ENCODE measurements around the gene DMXL1. TPM values are rescaled to one million over a fixed set of nuclear protein-coding genes. Genes with fewer than 3 reads are reported as not detected.

DMXL1 gene
- total RNA-seq, 2 experiments from 2014 or later, result 24.2 to 26.9 TPM

DNA sequence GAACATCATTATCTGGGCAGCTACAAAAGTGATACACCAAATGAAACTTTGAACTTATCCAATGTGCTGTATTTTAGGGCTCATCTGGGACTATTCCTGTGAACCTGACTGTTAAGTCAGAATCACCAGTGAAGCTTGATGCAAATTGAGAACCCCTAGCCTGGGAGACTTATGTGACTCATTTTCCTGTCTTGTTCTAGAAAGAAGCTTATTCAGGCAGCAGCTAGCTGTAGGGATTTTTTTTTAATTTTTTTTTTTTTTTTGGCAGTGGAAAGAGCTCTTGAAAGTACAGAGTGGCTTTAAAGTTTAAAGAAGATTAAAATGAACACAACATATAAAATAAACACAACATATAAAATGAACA is 203.9 kb downstream of the DMXL1 start:
- no peak for DNase-seq
- peak overlapping the region; percentile 99 for H3K27ac Mint-ChIP-seq
- peak overlapping the region; percentile 78 for H3K4me3 Mint-ChIP-seq
- peaks cover 28% of the 10 kb centered on the region for H3K36me3 Mint-ChIP-seq
- no peaks in the 10 kb centered on the region for H3K9me3 Mint-ChIP-seq
- intact Hi-C loops (cut with micrococcal nuclease), result loop anchor here (1.0 to 2.0 kb wide), 8 partner anchors 14 to 244 kb away; no protein-coding TSS in a partner anchor
- H3K27me3 Mint-ChIP-seq, result peaks cover 1% of the 10 kb centered on the region
- CTCF ChIA-PET, result interaction anchor here (0.6 to 3.3 kb wide), 11 partner anchors 9 to 232 kb away, joined by 3 to 14 read pairs (median 4); no protein-coding TSS in a partner anchor
- peaks cover 88% of the 10 kb centered on the region for H3K4me1 Mint-ChIP-seq (ENCODE audit: low read depth)
- POLR2A ChIA-PET, result interaction anchor here (0.6 to 4.6 kb wide), 17 partner anchors 14 to 124 kb away, joined by 3 to 37 read pairs (median 6); partner anchors contain the start of gene TNFAIP8

DNA sequence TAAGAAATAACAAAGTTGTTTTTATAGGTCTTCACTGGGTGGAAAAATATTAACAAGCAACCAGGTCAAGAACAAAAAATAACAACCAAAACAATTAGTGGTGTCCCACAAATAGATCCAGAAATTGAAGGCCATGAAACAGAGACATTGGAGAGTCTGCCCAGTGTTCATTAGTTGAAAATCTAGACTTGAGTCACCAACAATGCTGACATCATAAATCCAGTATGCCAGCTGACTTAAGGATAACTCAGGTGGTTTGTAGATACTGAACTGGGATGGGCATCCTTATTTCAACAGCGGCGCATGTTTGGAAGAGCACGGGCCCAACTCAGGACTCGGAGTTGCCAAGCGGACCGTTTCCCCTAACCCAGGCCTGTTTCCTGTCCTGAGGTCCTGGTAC is 204.3 kb downstream of the DMXL1 start:
- H3K9me3 Mint-ChIP-seq, result no peaks in the 10 kb centered on the region
- peaks cover 24% of the 10 kb centered on the region for H3K36me3 Mint-ChIP-seq
- peaks cover 92% of the 10 kb centered on the region for H3K4me1 Mint-ChIP-seq (ENCODE audit: low read depth)
- ChIA-PET CTCF (interaction anchor here (0.6 to 3.3 kb wide), 10 partner anchors 8 to 232 kb away, joined by 3 to 14 read pairs (median 4); no protein-coding TSS in a partner anchor), POLR2A (interaction anchor here (0.6 to 4.6 kb wide), 17 partner anchors 14 to 124 kb away, joined by 3 to 37 read pairs (median 6); partner anchors contain the start of gene TNFAIP8)
- H3K27ac Mint-ChIP-seq, result peak overlapping the region; percentile 99
- peak overlapping the region; percentile 64 for H3K4me3 Mint-ChIP-seq
- intact Hi-C loops (cut with micrococcal nuclease), result loop anchor here (1.0 to 2.0 kb wide), 4 partner anchors 14 to 244 kb away; no protein-coding TSS in a partner anchor
- peaks cover 1% of the 10 kb centered on the region for H3K27me3 Mint-ChIP-seq
- DNase-seq, result no peak

DNA sequence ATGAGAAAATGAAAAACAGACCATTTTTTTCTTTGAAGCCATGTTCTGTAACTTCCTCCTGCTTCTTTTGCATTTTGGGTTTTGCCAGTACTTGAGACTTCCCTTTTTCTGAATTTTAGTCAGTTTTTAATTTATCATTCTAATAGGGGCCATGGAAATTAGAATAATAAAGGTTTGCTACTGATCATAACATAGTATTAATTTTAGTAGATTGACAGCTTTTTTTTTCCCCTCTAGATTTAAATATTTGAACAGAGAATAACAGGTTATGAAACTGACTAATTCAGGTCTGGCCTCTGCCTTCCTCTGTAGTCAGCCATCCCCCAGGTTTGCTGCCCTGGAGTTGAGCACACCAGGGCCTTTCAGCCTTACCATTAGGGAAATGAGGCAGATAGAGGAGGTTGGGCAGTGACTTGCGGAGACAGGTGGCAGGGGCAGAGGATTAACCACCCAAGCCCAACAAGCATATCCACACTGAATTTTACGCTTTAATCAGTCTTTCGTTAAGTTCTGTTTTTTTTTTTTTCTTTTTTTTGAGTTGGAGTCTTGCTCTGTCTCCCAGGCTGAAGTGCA is 204.8 kb downstream of the DMXL1 start:
- intact Hi-C loops (cut with micrococcal nuclease), result loop anchor here (1.0 to 2.0 kb wide), 4 partner anchors 13 to 245 kb away; no protein-coding TSS in a partner anchor
- POLR2A ChIA-PET, result interaction anchor here (1.0 to 4.6 kb wide), 8 partner anchors 14 to 123 kb away, joined by 3 to 37 read pairs (median 6); partner anchors contain the start of gene TNFAIP8

DNA sequence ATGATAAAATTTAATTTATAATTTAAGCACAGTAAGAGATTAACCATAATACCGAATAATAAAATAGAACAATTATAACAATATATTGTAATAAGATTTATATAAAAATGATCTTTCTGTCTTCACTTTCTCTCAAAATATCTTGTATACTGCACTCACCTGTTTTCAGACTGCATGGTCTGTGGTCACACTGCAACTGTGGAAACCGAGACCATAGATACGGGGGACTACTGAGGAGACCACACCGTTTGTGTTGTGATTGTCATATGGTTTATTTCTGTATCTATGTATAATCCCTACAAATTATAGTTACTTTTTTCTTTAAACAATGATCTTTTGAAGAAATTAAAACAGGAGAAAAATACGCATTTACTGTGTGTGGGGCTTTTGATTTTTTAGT is 206.1 kb downstream of the DMXL1 start:
- Mint-ChIP-seq H3K27me3 (peaks cover 1% of the 10 kb centered on the region), H3K36me3 (peaks cover 17% of the 10 kb centered on the region), H3K4me3 (peak overlapping the region; percentile 10), H3K27ac (peak overlapping the region; percentile 93), H3K9me3 (no peaks in the 10 kb centered on the region), H3K4me1 (ENCODE audit: low read depth) (peaks cover 98% of the 10 kb centered on the region)
- no peak for DNase-seq
- POLR2A ChIA-PET, result interaction anchor here (1.5 kb wide), 1 partner anchor 50 kb away, joined by 3 read pairs; no protein-coding TSS in a partner anchor
- CTCF ChIA-PET, result interaction anchor here (0.7 to 2.3 kb wide), 4 partner anchors 9 to 134 kb away, joined by 3 to 9 read pairs (median 3); no protein-coding TSS in a partner anchor
- intact Hi-C loops (cut with micrococcal nuclease), result no loop called here

More for the DNA sequence above, 204.8 kb downstream of the DMXL1 start:
- peak overlapping the region; percentile 99 for H3K27ac Mint-ChIP-seq
- peak overlapping the region; percentile 64 for H3K4me3 Mint-ChIP-seq
- peaks cover 24% of the 10 kb centered on the region for H3K36me3 Mint-ChIP-seq
- H3K27me3 Mint-ChIP-seq, result peaks cover 1% of the 10 kb centered on the region
- CTCF ChIA-PET, result interaction anchor here (0.7 to 1.9 kb wide), 6 partner anchors 14 to 135 kb away, joined by 3 to 7 read pairs (median 4); no protein-coding TSS in a partner anchor
- H3K4me1 Mint-ChIP-seq (ENCODE audit: low read depth), result peaks cover 98% of the 10 kb centered on the region
- peak; percentile 66 for DNase-seq
- no peaks in the 10 kb centered on the region for H3K9me3 Mint-ChIP-seq

DNA sequence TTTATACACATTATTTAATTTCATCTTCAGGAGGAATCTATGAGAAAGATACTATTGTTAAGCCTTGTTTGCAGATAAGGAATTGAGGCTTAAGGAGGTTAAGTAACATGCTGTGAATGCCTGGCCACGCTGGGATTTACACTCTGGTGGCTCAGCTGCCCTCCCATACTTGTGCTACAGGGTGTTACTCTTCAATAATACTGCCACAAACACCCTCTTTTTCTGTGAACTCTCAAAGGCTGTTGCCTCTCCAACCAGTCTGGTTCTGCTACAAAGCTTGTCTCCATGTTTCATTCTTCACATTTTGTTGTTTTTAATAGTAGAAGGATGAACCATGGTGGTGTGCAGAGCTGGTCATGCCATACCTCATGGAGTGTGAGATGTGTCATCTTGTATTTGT is 208.2 kb downstream of the DMXL1 start:
- peak overlapping the region; percentile 93 for H3K27ac Mint-ChIP-seq
- H3K9me3 Mint-ChIP-seq, result no peaks in the 10 kb centered on the region
- H3K27me3 Mint-ChIP-seq, result peaks cover 1% of the 10 kb centered on the region
- intact Hi-C loops (cut with micrococcal nuclease), result no loop called here
- H3K4me3 Mint-ChIP-seq, result peak overlapping the region; percentile 45
- DNase-seq, result no peak
- ChIA-PET POLR2A (interaction anchor here (0.9 kb wide), 1 partner anchor 76 kb away, joined by 3 read pairs; no protein-coding TSS in a partner anchor), CTCF (interaction anchor here (0.5 to 2.3 kb wide), 2 partner anchors 11 to 33 kb away, joined by 4 to 9 read pairs; no protein-coding TSS in a partner anchor)
- H3K4me1 Mint-ChIP-seq (ENCODE audit: low read depth), result peaks cover 99% of the 10 kb centered on the region
- peaks cover 24% of the 10 kb centered on the region for H3K36me3 Mint-ChIP-seq

DNA sequence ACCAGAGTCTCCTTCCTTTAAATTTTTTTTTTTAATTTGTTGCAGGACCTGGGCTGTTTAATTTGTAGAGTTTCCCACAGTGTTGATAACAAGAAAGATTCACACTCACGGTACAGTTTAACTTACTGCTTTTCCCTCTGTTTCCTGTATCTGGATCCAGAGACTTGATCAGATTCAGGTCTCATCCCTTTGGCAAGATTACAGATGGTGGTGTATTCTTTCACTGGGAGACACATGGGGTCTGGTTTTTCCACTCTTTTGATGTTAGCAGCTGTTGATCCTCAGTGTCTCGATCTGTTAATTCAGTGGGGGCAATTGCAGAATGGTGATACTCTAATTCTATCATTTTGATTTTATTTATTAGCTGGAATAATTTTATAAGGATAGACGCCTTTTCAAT is 209.5 kb downstream of the DMXL1 start:
- no peak for DNase-seq
- Mint-ChIP-seq H3K36me3 (peaks cover 24% of the 10 kb centered on the region), H3K27ac (peak overlapping the region; percentile 71), H3K4me1 (ENCODE audit: low read depth) (peaks cover 98% of the 10 kb centered on the region), H3K4me3 (no peak overlapping the region), H3K9me3 (no peaks in the 10 kb centered on the region), H3K27me3 (peaks cover 1% of the 10 kb centered on the region)
- intact Hi-C loops (cut with micrococcal nuclease), result no loop called here
- CTCF ChIA-PET, result interaction anchor here (1.6 kb wide), 1 partner anchor 10 kb away, joined by 4 read pairs; no protein-coding TSS in a partner anchor
- POLR2A ChIA-PET, result no interaction called here

DNA sequence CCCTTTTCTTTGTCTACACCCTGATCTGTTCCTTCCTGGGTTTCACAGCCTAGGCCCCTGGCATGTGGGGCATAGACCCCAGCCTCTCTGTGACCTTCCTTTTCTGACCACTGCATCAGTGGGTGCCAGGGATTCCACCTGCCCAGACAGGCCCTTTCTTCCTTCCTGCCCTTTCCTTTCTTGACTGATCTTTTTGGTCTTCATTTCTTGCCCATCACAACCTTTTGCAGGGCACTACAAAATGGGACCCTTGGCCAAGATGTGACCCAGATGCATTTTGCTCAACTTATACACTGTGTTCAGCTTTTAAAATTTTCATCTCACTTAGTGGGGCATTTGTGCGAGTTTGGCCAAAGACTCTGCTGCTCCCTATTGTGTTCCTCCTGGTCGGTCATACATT is 211.7 kb downstream of the DMXL1 start:
- peaks cover 1% of the 10 kb centered on the region for H3K27me3 Mint-ChIP-seq
- POLR2A ChIA-PET, result interaction anchor here (1.3 to 1.8 kb wide), 2 partner anchors 9 to 11 kb away, joined by 4 read pairs; no protein-coding TSS in a partner anchor
- peak overlapping the region; percentile 74 for H3K27ac Mint-ChIP-seq
- intact Hi-C loops (cut with micrococcal nuclease), result no loop called here
- no peaks in the 10 kb centered on the region for H3K9me3 Mint-ChIP-seq
- peaks cover 99% of the 10 kb centered on the region for H3K4me1 Mint-ChIP-seq (ENCODE audit: low read depth)
- H3K4me3 Mint-ChIP-seq, result no peak overlapping the region
- DNase-seq, result no peak
- peaks cover 19% of the 10 kb centered on the region for H3K36me3 Mint-ChIP-seq
- CTCF ChIA-PET, result interaction anchor here (1.1 to 1.2 kb wide), 2 partner anchors 32 to 295 kb away, joined by 3 read pairs; partner anchors contain the start of gene DTWD2

DNA sequence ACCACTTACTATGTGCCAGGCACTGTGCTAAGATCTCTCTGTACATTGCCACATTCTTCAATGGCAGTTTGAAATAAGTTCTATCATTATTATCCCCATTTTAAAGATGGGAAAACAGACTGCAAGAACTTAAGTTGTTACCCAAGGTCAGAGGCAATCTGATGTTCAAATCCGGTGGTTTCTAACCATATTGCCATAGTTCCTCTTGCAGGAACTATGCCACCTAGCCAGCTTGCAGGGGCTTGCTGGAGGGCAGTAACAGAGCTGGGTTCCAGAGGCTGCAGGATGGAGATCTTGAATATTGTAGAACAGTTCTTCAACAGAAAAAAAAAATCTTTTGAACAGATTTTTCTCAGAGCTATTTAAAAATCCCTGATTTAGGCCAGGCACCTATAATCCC is 213.1 kb downstream of the DMXL1 start:
- Mint-ChIP-seq H3K4me3 (no peak overlapping the region), H3K27ac (peak overlapping the region; percentile 74), H3K36me3 (peaks cover 18% of the 10 kb centered on the region), H3K9me3 (no peaks in the 10 kb centered on the region), H3K27me3 (no peaks in the 10 kb centered on the region), H3K4me1 (ENCODE audit: low read depth) (peaks cover 99% of the 10 kb centered on the region)
- intact Hi-C loops (cut with micrococcal nuclease), result no loop called here
- ChIA-PET CTCF (interaction anchor here (0.9 to 1.4 kb wide), 4 partner anchors 9 to 129 kb away, joined by 3 to 5 read pairs (median 4); no protein-coding TSS in a partner anchor), POLR2A (interaction anchor here (1.3 to 1.8 kb wide), 2 partner anchors 10 to 12 kb away, joined by 4 read pairs; no protein-coding TSS in a partner anchor)
- DNase-seq, result no peak

DNA sequence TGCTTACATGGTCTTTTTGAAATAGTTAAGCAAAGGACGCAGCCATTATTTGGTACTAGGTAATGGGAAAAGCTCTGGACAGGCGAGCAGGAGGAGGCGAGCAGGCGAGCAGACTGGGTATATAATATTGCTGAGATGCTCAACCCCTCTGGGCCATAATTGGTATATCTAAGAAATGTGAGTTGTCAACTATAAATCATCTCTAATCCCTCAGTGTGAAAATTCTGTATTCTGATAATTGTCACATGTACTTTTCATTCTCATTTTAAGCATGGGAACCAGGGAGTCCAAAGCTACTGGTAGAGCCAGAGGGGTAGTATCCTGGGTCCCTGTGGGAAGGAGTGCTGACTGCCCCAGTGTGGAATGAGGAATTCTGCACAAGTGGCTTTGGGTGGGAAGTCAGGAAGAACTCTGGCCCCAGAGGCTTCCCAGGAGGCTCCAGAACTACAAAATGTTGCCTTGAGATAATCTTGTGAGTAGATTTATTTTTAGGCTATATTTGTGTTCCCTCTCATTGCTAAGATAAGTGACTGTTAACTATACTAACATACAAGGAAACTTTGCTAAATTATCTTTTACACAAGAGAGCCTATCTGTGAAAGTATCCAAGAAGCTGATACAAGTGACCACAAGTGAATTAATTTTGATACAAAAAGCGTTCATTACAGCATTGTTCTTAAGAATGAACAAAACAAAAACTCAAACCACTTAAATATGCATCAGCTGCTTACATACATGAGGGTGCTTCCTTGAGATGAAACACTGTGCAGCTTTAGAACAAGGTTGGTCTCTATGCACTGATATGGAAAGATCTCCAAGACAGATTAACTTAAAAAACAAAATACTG is 214.4 kb downstream of the DMXL1 start:
- H3K9me3 Mint-ChIP-seq, result no peaks in the 10 kb centered on the region
- ChIA-PET POLR2A (interaction anchor here (0.8 kb wide), 1 partner anchor 47 kb away, joined by 5 read pairs; no protein-coding TSS in a partner anchor), CTCF (interaction anchor here (0.9 to 1.1 kb wide), 2 partner anchors 127 to 298 kb away, joined by 3 read pairs; no protein-coding TSS in a partner anchor)
- no peaks in the 10 kb centered on the region for H3K27me3 Mint-ChIP-seq
- H3K4me3 Mint-ChIP-seq, result no peak overlapping the region
- intact Hi-C loops (cut with micrococcal nuclease), result no loop called here
- peak overlapping the region; percentile 93 for H3K27ac Mint-ChIP-seq
- H3K36me3 Mint-ChIP-seq, result peaks cover 15% of the 10 kb centered on the region
- no peak for DNase-seq
- peaks cover 99% of the 10 kb centered on the region for H3K4me1 Mint-ChIP-seq (ENCODE audit: low read depth)

DNA sequence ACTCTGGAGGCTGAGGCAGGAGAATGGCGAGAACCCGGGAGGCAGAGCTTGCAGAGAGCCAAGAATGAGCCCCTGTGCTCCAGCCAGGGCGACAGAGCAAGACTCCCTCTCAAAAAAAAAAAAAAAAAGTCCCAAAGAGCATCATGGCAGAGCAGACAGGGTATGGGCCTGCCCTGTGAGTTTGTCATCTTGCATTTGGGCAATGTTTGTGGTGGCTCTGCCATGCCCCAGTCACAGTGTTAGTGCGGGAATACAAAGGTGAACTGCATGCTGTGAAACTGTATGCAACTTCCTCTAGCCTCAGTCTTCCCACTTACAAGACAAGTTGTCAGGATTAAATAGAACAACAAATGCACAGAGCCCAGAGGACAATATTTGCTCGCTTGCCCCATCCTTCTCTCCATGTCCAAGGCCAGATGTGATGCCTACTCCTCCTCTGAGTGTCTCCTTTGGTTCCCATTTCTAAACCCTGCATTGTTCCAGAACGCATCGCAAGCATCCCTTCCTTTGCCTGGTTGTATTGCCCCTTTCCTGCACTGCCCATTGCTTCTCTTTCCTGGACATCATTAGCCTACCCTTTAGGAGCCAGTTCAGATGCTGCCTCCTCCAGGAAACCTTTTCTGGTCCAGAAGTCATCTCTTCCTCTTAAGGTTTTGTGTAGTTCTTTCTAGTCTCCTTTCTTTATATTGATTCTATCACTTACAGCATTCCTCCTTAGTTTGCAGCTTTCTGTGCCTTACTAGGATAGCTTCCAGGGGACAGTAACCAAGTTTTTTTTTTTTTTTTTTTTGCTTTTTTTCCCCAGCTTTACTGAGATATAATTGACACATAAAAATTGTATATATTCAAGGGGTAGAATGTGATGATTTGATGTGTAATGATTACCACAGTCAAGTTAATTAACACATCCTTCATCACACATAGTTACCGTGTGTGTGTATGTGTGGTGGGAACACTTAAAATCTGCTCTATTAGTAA is 215.9 kb downstream of the DMXL1 start:
- peak; percentile 47 for DNase-seq
- POLR2A ChIA-PET, result interaction anchor here (0.5 to 5.2 kb wide), 7 partner anchors 8 to 81 kb away, joined by 3 to 37 read pairs (median 4); no protein-coding TSS in a partner anchor
- H3K4me3 Mint-ChIP-seq, result peak overlapping the region; percentile 67
- H3K36me3 Mint-ChIP-seq, result peaks cover 16% of the 10 kb centered on the region
- peaks cover 97% of the 10 kb centered on the region for H3K4me1 Mint-ChIP-seq (ENCODE audit: low read depth)
- H3K9me3 Mint-ChIP-seq, result no peaks in the 10 kb centered on the region
- no peaks in the 10 kb centered on the region for H3K27me3 Mint-ChIP-seq
- intact Hi-C loops (cut with micrococcal nuclease), result loop anchor here (1.0 kb wide), 2 partner anchors 8 to 23 kb away; no protein-coding TSS in a partner anchor
- peak overlapping the region; percentile 93 for H3K27ac Mint-ChIP-seq
- CTCF ChIA-PET, result interaction anchor here (0.9 to 2.2 kb wide), 4 partner anchors 12 to 125 kb away, joined by 3 to 6 read pairs (median 4); no protein-coding TSS in a partner anchor
